HepG2 (cell line): Measurements from ENCODE around the gene TMEM80. TPM values are rescaled to one million over a fixed set of nuclear protein-coding genes. Genes with fewer than 3 reads are reported as not detected.
"Not testable (repeated sequence)": the region's sequence is repeated elsewhere in the genome, so short reads cannot be mapped to it uniquely, and the experiment has no call there.

ENCODE experiments used
- ATAC-seq: fragments of 200-7000 bp; cut with Tn5 transposase; 3 replicates; pipeline ENCODE4 v1.9.1; 2020; ENCODE audit warnings: mild to moderate bottlenecking, moderate library complexity
- BruUV-seq: library from RNA; stranded (reverse); fragments of 400-500 nt; replicated peaks from 2 replicates; lab custom pipeline; 2021; lab: Mats Ljungman, UMichigan
- CTCF ChIA-PET: fragments of 300-600 bp; formaldehyde crosslinking; extraction: SDS; loops from one replicate; lab custom pipeline; 2021; ENCODE audit warnings: low total read pairs, inconsistent platforms, low intra/inter-chr PET ratio; lab: Yijun Ruan, JAX
- POLR2A ChIA-PET: fragments of 350-600 bp; sonication (Branson Sonifier 250); formaldehyde crosslinking; loops from one replicate; lab custom pipeline; 2020; ENCODE audit warnings: antibody characterized with exemption, inconsistent platforms; lab: Yijun Ruan, JAX
- DNase-seq: peaks from one replicate; pipeline ENCODE4 v3.0.0-alpha.2; 2015; ENCODE audit warnings: low spot score
- FAIRE-seq: peaks from 3 replicates; lab custom pipeline; 2011; peaks lifted over from hg19 to GRCh38; lab: Jason Lieb, UNC
- H2AFZ ChIP-seq: one replicate; pipeline ENCODE4 v1.6.1; 2011; ENCODE audit warnings: low read length, inconsistent platforms
- H3K27ac ChIP-seq: fragments of 300-600 bp; 3 replicates; pipeline ENCODE4 v1.8.0; 2011; ENCODE audit warnings: mixed run types, mild to moderate bottlenecking, mixed read lengths, low read length, inconsistent platforms; ENCODE audit not compliant: insufficient read depth; ENCODE audit errors: extremely low read length
- H3K27me3 ChIP-seq, 2 experiments: fragments of 200-600 bp in 1 of 2; 2 replicates in 1 of 2; 3 replicates in 1 of 2; pipeline versions ENCODE4 v1.6.0 to v1.8.0; 2011; ENCODE audit warnings: low read length in 2 of 2, mild to moderate bottlenecking in 2 of 2, moderate library complexity in 2 of 2, inconsistent platforms in 1 of 2; ENCODE audit not compliant: insufficient read depth in 2 of 2, control insufficient read depth in 1 of 2
- H3K36me3 ChIP-seq, 2 experiments: fragments of 200-600 bp in 1 of 2; replicated peaks in 1 of 2; 2 replicates in 1 of 2; 3 replicates in 1 of 2; pipeline versions ENCODE4 v1.5.1 to v1.8.0; 2011; ENCODE audit warnings: low read length in 2 of 2, inconsistent platforms in 1 of 2; ENCODE audit not compliant: insufficient read depth in 2 of 2, control insufficient read depth in 1 of 2
- H3K4me1 ChIP-seq: 2 replicates; pipeline ENCODE4 v1.5.1; 2012; ENCODE audit warnings: low read length, inconsistent platforms; ENCODE audit not compliant: insufficient read depth
- H3K4me2 ChIP-seq: 2 replicates; pipeline ENCODE4 v1.6.0; 2011; ENCODE audit warnings: low read depth, low read length, inconsistent platforms
- H3K4me3 ChIP-seq, 3 experiments: fragments of 200-600 bp in 1 of 3; sonication (generic), shearing (Covaris generic) in 1 of 3; replicated peaks in 1 of 3; 2 replicates each; pipeline ENCODE4 v1.5.1; 2011 to 2016; ENCODE audit warnings: low read length in 3 of 3, inconsistent platforms in 2 of 3, low read depth in 2 of 3, mild to moderate bottlenecking in 2 of 3, control low read depth in 1 of 3, mixed read lengths in 1 of 3; ENCODE audit not compliant: insufficient read depth in 1 of 3
- H3K79me2 ChIP-seq: one replicate; pipeline ENCODE4 v1.6.1; 2011; ENCODE audit warnings: low read length, inconsistent platforms; ENCODE audit not compliant: insufficient read depth
- H3K9ac ChIP-seq: 2 replicates; pipeline ENCODE4 v1.6.0; 2011; ENCODE audit warnings: mild to moderate bottlenecking, low read depth, low read length, inconsistent platforms; ENCODE audit not compliant: insufficient read depth
- H3K9me3 ChIP-seq: 2 replicates; pipeline ENCODE4 v1.5.1; 2012; ENCODE audit warnings: mild to moderate bottlenecking, low read length
- H4K20me1 ChIP-seq: 2 replicates; pipeline ENCODE4 v1.6.0; 2011; ENCODE audit warnings: inconsistent platforms, mild to moderate bottlenecking, low read length, moderate library complexity; ENCODE audit not compliant: insufficient read depth
- BCLAF1 ChIP-seq: fragments of 450-650 bp; IDR thresholded peaks from 2 replicates; pipeline ENCODE4 v1.6.1; 2017; ENCODE audit warnings: mild to moderate bottlenecking
- SRSF4 ChIP-seq: fragments of 200-400 bp; formaldehyde crosslinking; IDR thresholded peaks from one replicate; pipeline ENCODE4 v1.6.1; 2018; ENCODE audit warnings: mild to moderate bottlenecking, low read depth, low read length, moderate library complexity; ENCODE audit not compliant: poor library complexity, severe bottlenecking
- ZBTB38 ChIP-seq: sonication (generic); formaldehyde crosslinking; IDR thresholded peaks from 2 replicates; pipeline ENCODE4 v1.5.1; 2020; ENCODE audit warnings: mild to moderate bottlenecking, missing genetic modification reagents
- ZFP90 ChIP-seq: sonication (generic); formaldehyde crosslinking; IDR thresholded peaks from 2 replicates; pipeline ENCODE4 v1.8.0; 2022; ENCODE audit warnings: missing genetic modification reagents, mild to moderate bottlenecking, inconsistent platforms, borderline replicate concordance
- ZNF558 ChIP-seq: sonication (generic); formaldehyde crosslinking; IDR thresholded peaks from 2 replicates; pipeline ENCODE4 v1.9.0; 2022; ENCODE audit warnings: mild to moderate bottlenecking, missing genetic modification reagents, borderline replicate concordance
- ZNF710 ChIP-seq: sonication (generic); formaldehyde crosslinking; IDR thresholded peaks from 2 replicates; pipeline ENCODE4 v1.5.0; 2020; ENCODE audit warnings: mild to moderate bottlenecking, missing genetic modification reagents, borderline replicate concordance
- WGBS: methylation state at CpG from one replicate; pipeline ENCODE4 v1.1.6; 2017; ENCODE audit warnings: low lambda C conversion rate; 5-methylcytosine and 5-hydroxymethylcytosine counted together
- in situ Hi-C: cut with HindIII; loops from 2 replicates; pipeline ENCODE4 v1.10.0; 2017; ENCODE audit warnings: low pct_unique_long_range_greater_than_20kb; ENCODE audit not compliant: extremely low pct_ligation_motif_present
- intact Hi-C: fragments of 100-400 bp; cut with micrococcal nuclease; formaldehyde crosslinking; loops from one replicate; pipeline ENCODE4 v1.10.0; 2022; ENCODE audit not compliant: unreplicated experiment
- polyA plus RNA-seq, 8 experiments: library from polyadenylated mRNA; depleted of rRNA in 3 of 8; stranded (reverse) in 7 of 8; unstranded in 1 of 8; fragments of >200 nt; fragmentation: Illumina TruSeq in 4 of 8; extraction: Trizol in 4 of 8; gene quantifications; 2 replicates each; pipeline versions ENCODE4 v1.2.1 to v1.2.3, GENCODE V29; 2011 to 2016; ENCODE audit warnings: low read depth in 4 of 8, missing spikeins in 1 of 8, mixed read lengths in 1 of 8; ENCODE audit not compliant: insufficient read depth in 1 of 8
- total RNA-seq, 5 experiments: library from RNA; depleted of rRNA; stranded (reverse); fragments of >200 nt; fragmentation: Illumina TruSeq; extraction: Trizol; gene quantifications; 2 replicates each; pipeline ENCODE4 v1.2.3, GENCODE V29; 2016; ENCODE audit warnings: low read depth in 1 of 5

The TMEM80 gene
- total and polyA plus RNA-seq, 2 of the 13 experiments (the other 11 are each of a cell fraction or from before 2014, with no cell fraction given): 5.6 to 17.1 TPM

- intact Hi-C loops (loop anchor here (10.0 kb wide), 1 partner anchor 54 kb away; the partner anchor contains the start of gene EPS8L2), in situ Hi-C loops (no loop called here)
- ATAC-seq (no peak), DNase-seq (no peak), FAIRE-seq (no peak)
- Histone ChIP-seq H2AFZ (no peak overlapping the region), H3K36me3 (peaks cover 4 to 19% of the 10 kb centered on the region in 2 experiments; a peak in 4 of 5 replicates), H3K27ac (no peak overlapping the region), H3K27me3 (no peaks in the 10 kb centered on the region), H3K4me2 (no peak overlapping the region), H3K9me3 (no peaks in the 10 kb centered on the region), H3K4me3 (no peak overlapping the region), H3K79me2 (no peaks in the 10 kb centered on the region), H3K9ac (no peak overlapping the region), H3K4me1 (peaks cover 27% of the 10 kb centered on the region), H4K20me1 (peaks cover 5% of the 10 kb centered on the region; the same call in 1 of the 2 replicates)
- POLR2A ChIA-PET: no interaction called here
- CTCF ChIA-PET: no interaction called here
- 99% methylated on average over 10 of the region's 10 CpGs for WGBS
- no TSS peak for BruUV-seq
- TF ChIP-seq ZNF710 (CRISPR knock-in tag) (no peak), ZNF558 (no peak), ZFP90 (CRISPR knock-in tag) (no peak), SRSF4 (no peak), ZBTB38 (no peak), BCLAF1 (no peak)
Measured at GRCh38 chr11:650482-650881, 45.1 kb upstream of the TMEM80 start.

GRCh38 chr11:653136-653535, 42.5 kb upstream of the TMEM80 start:
- H2AFZ ChIP-seq, H3K9me3 ChIP-seq, BruUV-seq, CTCF ChIA-PET, H4K20me1 ChIP-seq, H3K4me2 ChIP-seq, H3K27ac ChIP-seq, H3K79me2 ChIP-seq, POLR2A ChIA-PET, ATAC-seq, H3K9ac ChIP-seq, H3K4me3 ChIP-seq, in situ Hi-C loops, DNase-seq, FAIRE-seq, H3K27me3 ChIP-seq: not testable (repeated sequence)
- H3K36me3 ChIP-seq: peaks cover 6 to 19% of the 10 kb centered on the region in 2 experiments; a peak in 4 of 5 replicates
- peaks cover 41% of the 10 kb centered on the region for H3K4me1 ChIP-seq
- intact Hi-C loops: loop anchor here (10.0 kb wide), 1 partner anchor 52 kb away; the partner anchor contains the start of gene EPS8L2
- 94% methylated on average over 12 of the region's 14 CpGs for WGBS
